ENCODE measurements around the gene PLEKHH3.
"Not testable (repeated sequence)": the region's sequence is repeated elsewhere in the genome, so short reads cannot be mapped to it uniquely, and the experiment has no call there.

Gene PLEKHH3

DNA sequence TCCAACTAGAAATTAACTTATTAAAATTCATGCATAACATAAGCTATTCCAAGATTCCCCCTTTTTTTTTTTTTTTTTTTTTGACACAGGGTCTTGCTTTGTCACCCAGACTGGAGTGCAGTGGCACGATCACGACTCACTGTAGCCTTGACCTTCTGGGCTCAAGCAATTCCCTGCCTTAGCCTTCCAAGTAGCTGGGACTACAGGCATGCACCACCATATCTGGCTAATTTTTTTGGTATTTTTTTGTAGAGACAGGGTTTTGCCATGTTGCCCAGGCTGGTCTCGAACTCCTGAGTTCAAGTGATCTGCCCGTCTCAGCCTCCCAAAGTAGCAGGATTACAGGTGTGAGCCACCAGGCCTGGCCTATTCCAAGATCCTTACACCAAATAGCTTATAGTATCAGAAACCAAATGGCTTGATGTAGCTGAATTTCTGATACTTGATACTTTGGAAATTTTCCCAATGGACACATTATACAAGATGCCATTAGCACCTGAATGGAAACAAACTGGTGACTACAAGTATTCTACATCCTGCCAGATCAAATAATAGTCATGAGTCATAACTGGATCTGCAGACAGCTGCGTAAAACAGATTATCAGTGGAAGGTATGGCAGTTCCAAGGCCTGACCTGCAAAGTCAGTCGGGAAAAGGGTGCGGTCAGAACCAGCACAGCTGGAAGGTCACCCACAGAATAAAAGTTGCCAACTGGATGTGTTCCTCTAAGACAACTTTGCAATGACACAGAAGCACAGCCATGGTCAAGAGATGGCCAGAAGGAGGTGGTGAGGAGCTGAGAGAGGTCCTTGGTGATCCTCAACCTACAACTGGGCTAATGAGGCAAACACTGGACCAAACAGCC, 52.8 kb downstream of the PLEKHH3 start:
- no peak for DNase-seq

DNA sequence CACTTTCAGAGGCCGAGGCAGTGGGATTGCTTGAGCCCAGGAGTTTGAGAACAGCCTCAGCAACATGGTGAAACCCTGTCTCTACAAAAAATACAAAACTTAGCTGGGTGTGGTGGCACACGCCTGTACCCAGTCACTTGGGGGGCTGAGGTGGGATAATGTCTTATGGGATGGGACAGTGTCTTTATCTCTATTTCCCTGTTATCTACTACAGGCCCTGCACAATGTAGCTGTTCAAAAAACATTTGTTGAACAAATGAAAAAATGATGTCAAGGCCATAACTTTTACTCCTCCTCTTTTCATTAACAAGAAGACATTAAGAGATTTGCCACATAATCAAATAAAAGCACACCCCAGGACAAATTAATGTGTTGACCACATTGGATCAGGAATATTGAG, 53.5 kb downstream of the PLEKHH3 start:
- no peak for DNase-seq

- not testable (repeated sequence) for DNase-seq
Measured at GRCh38 chr17:42621987-42622386, 54.8 kb downstream of the PLEKHH3 start.

DNA sequence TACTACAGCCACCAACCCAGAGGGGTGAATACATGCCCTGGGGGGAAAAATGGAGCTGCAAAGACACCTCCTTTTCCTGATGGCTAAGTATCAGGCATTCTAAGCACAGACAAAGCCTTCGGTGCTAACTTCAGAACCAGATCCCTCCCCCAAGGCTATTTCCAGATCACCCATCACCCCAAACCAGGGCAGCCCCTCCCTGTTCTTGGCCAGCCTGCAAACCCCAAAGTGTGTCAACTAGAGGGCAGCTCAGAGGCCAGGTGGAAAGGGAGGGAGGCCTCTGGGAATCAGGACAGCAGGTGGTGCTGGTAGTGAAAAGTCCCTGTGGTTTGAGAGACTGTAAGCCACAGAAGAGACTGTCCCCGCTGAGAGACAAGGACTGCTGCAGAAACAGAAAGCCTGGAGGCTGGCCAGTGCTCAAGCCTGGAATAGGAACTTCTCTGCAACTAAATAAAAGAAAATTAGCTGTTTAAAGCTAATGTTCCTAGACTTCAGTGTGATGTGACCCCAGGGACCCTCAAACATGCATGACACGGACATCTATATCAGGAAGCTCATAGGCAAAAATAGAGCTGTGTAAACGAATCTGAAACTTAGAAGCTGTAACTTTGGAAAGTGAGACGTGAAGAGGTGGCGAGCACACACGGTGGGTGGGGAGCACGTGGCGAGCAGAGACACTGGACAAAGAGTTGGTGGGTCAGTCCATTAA, 58.2 kb downstream of the PLEKHH3 start:
- DNase-seq: no peak

DNA sequence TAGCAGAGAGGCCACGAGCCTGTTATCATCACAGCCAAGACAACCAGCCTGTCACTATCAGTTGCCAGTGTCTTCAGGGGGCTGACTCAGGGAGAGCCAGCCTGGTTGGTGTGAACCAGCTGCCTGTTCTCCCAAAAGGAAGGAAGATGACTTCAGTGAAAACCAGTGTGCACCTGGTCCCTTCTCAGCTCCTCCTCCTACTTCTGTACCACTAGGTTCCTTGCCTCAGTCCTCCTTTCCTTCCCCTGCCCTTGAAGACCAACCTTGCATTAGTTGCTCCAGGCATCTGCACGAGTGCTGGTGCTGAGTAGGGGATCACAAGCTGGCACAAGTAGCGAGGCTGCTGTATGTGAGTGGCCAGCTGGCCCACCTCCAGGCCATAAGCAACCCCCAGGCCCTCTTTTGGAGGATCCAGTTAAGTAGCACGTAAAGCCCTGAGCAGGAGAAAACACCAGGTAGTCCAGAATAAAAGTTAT, 58.8 kb downstream of the PLEKHH3 start:
- no peak for DNase-seq

Data from suppressor macrophage treated with lipopolysaccharide for 4 hours (primary cell).